Astrocyte of the spinal cord (primary cell): Measurements from ENCODE around the gene DENND1A.

ENCODE experiments used
- DNase-seq: peaks from one replicate; pipeline ENCODE4 v3.0.0; 2011; ENCODE audit warnings: low read depth, low spot score
- H3K4me3 ChIP-seq: 2 replicates; pipeline ENCODE4 v1.5.1; 2011; ENCODE audit warnings: low read depth, mild to moderate bottlenecking, low read length, moderate library complexity
- in situ Hi-C: cut with HindIII; loops from 2 replicates; pipeline ENCODE4 v1.10.0; 2017; ENCODE audit warnings: low sequenced_read_pairs
- TF ChIP-seq, protein P1 (sequence below): IDR thresholded peaks from 2 replicates; pipeline ENCODE4 v1.5.1; 2012; ENCODE audit warnings: low read depth, mild to moderate bottlenecking, low read length, inconsistent platforms

DENND1A gene

DNA sequence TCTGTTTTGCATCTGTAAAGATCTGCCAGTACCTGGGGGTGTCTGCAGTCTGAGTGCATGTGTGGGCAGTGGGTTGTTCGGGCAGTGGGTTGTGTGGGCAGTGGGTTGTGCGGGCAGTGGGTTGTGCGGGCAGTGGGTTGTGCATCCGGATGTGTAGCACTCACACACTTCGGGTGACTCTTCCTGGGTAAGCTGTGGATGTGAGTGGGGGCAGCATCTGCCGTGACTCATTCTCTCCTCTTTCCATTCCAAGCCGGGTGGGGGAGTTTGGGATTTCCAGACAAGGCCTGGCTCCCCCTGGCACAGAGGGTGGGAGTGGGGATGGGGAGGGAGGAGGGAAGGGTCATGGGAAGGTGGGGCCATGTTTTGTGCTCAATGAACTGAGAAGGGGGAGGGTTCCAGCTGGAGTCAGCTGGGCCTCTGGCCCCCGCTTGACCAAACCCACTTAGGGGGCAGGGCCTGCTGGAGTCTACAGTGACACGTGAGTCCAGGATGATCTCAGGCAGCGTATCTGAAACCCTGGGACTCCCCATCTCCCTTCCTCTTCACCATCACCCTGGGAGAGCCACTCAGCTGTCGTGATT is 565.6 kb downstream of the DENND1A start:
- peak; percentile 43 for DNase-seq
- H3K4me3 ChIP-seq = no peak overlapping the region
- TF ChIP-seq, protein P1, sequence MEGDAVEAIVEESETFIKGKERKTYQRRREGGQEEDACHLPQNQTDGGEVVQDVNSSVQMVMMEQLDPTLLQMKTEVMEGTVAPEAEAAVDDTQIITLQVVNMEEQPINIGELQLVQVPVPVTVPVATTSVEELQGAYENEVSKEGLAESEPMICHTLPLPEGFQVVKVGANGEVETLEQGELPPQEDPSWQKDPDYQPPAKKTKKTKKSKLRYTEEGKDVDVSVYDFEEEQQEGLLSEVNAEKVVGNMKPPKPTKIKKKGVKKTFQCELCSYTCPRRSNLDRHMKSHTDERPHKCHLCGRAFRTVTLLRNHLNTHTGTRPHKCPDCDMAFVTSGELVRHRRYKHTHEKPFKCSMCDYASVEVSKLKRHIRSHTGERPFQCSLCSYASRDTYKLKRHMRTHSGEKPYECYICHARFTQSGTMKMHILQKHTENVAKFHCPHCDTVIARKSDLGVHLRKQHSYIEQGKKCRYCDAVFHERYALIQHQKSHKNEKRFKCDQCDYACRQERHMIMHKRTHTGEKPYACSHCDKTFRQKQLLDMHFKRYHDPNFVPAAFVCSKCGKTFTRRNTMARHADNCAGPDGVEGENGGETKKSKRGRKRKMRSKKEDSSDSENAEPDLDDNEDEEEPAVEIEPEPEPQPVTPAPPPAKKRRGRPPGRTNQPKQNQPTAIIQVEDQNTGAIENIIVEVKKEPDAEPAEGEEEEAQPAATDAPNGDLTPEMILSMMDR = no peak
- in situ Hi-C loops = no loop called here

DNA sequence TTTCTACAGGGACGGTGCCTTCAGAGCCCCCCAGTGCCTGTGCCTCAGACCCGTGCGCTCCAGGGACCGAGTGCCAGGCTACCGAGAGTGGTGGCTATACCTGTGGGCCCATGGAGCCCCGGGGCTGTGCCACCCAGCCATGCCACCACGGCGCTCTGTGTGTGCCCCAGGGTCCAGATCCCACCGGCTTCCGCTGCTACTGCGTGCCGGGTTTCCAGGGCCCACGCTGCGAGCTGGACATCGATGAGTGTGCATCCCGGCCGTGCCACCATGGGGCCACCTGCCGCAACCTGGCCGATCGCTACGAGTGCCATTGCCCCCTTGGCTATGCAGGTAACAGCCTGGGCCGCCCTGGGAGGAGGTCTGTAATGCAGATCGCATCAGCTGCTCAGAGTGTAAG is 567.1 kb downstream of the DENND1A start:
- no peak overlapping the region for H3K4me3 ChIP-seq
- TF ChIP-seq, protein P1 = no peak
- no peak for DNase-seq
- in situ Hi-C loops = no loop called here

DNA sequence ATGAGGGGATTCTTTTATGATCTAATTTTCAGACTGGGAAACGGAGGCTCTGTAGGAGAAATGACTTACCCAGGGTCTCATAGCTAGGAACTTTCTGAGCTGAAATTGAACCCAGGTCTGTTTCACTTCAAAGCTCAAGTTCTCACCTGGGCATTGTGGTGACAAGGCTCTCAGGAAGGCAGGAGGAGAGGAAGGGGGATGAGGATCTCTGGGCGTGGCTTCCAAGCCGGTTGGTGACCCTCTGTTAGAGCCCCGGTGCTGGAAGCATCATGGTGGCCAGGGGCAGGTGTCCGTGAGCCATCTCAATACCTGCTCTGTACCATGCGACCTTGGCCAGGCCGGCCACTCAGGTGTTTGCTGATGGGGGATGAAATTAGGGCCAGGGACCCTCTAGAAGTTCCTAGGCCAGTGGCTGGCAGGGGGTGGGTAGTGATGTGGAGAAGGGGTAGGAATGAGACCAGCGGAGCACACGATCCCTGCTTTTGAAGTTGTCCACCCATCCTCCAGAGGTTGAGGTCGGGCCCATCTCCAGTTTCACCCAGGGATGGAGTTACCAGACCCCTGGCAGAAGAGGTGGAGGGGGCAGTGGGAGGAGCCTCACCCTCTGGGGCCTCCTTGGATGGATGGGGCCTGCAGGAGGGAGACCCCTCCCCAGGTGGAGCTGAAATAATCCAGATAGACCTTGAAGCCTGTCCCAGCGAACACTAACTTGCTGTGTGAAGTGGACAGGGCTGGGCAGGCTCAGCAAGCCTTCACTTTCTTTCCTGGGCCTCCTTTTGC is 568.0 kb downstream of the DENND1A start:
- no peak overlapping the region for H3K4me3 ChIP-seq
- TF ChIP-seq, protein P1 = no peak
- in situ Hi-C loops = no loop called here
- no peak for DNase-seq

DNA sequence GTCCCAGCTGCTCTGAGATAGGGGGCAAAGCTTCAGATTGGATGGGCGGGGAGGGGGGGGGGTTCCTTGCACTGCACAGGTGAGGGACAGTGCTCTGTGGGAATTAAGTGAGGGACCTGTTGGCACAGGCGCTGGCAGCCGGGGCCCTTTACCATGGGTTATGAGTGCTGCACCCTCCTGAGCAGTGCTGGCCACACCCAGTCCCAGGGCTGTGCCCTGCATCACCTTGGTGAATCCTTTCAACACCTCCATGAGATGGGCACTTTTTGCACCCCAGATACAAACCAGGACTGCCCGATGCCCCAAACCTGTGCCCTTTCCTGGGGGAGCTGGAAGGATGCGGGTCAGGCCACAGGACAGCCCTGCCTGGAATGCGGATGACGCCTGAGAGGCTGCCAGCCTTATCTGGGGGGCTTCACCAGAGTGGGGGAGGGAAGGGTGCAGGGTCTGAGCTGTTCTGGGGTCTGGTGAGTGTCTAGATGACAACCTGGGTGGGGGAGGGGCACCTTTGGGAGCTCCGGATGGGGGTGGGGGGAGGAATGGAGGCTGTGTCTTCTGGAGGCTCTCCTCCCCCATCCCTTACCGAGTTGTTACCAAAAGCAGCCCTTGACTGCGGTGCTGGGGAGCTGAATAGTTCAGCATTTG is 568.7 kb downstream of the DENND1A start:
- H3K4me3 ChIP-seq = no peak overlapping the region
- no peak for DNase-seq
- TF ChIP-seq, protein P1 = no peak
- in situ Hi-C loops = no loop called here

DNA sequence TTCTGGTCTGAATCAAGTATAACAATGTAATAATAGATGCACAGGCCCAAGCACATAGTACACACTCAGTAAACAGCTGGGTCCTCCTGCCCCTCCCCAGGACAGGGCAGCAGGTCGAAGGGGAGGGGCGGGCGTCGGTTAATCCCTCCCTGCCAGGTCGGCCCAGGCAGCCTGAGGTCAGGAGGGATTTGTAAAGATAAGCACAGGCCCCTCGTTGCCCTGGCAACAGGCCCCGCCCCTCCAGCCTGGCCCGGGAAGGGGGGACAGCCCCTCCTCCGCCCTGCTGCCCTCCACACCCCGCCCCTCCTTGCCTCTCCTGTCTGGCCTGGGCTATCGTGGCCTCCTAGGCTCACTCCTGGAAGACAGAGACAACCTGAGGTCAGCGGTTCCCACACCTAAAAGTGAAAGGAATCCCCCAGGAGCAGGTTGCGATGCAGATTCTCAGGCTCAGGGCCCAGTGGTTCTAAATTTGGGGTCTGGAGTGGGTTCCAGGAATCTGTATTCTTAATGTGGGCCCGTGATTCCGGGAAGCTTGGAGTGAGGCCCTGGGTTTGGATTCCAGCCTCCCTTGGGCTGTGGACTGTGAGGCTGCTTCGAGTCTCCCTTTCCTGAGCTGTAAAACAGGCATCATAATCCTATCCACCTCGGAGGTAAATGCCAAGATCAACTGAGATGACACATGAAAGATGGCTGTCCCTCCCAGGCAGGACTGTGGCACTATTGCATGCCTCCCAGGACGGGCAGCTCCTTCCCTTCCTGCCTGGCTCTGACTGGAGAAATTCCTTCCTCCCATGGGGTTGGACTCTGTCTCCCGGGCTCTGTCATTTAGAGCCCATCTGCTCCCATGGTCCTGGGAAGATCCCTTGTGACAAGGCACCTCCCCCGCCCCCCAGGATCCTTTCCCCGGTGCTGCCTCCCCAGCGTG is 569.5 kb downstream of the DENND1A start:
- DNase-seq = no peak
- H3K4me3 ChIP-seq = no peak overlapping the region
- TF ChIP-seq, protein P1 = no peak
- in situ Hi-C loops = no loop called here

DNA sequence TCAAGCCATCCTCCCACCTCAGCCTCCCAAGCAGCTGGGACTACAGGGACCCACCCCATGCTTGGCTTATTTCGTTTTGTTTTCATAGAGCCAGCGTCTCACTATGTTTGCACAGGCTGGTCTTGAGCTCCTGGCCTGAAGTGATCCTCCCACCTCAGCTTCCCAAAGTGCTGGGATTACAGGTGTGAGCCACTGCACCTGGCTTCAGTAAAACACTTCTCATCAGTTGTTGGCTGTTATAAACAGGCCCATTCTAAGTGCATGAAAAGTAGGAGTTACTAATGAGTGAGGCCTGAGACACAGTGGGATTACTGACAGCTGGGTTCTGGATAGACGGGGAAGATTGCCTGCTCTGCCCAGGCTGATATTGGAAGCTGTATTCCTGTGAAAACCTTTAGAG is 570.4 kb downstream of the DENND1A start:
- H3K4me3 ChIP-seq = no peak overlapping the region
- in situ Hi-C loops = no loop called here
- TF ChIP-seq, protein P1 = no peak
- no peak for DNase-seq
